Karpas-422 (cell line): ENCODE results near the gene CNOT4. TPM values are rescaled to one million over a fixed set of nuclear protein-coding genes. Genes with fewer than 3 reads are reported as not detected.
"Not testable (repeated sequence)": the region's sequence is repeated elsewhere in the genome, so short reads cannot be mapped to it uniquely, and the experiment has no call there.

Experiments used
- DNase-seq: peaks from one replicate; pipeline ENCODE4 v3.0.0-alpha.2; 2015
- H2AFZ ChIP-seq: fragments of 200-600 bp; sonication (generic); 2 replicates; pipeline ENCODE4 v1.6.1; 2014; ENCODE audit warnings: antibody characterized with exemption, low read length, mixed read lengths
- H3K27ac ChIP-seq: fragments of 200-600 bp; sonication (generic); 2 replicates; pipeline ENCODE4 v1.5.1; 2014; ENCODE audit warnings: mild to moderate bottlenecking, low read length, moderate library complexity
- H3K27me3 ChIP-seq: fragments of 200-600 bp; sonication (generic); 2 replicates; pipeline ENCODE4 v1.6.1; 2014; ENCODE audit warnings: low read length, mixed read lengths
- H3K36me3 ChIP-seq: fragments of 200-600 bp; sonication (generic); 2 replicates; pipeline ENCODE4 v1.6.1; 2014; ENCODE audit warnings: low read length, mixed read lengths; ENCODE audit not compliant: insufficient read depth
- H3K4me1 ChIP-seq: fragments of 200-600 bp; sonication (generic); 2 replicates; pipeline ENCODE4 v1.6.1; 2014; ENCODE audit warnings: mild to moderate bottlenecking, low read length, mixed read lengths
- H3K4me2 ChIP-seq: fragments of 200-600 bp; sonication (generic); 2 replicates; pipeline ENCODE4 v1.6.1; 2014; ENCODE audit warnings: low read length, low read depth, mild to moderate bottlenecking; ENCODE audit not compliant: poor library complexity, severe bottlenecking
- H3K4me3 ChIP-seq: fragments of 200-600 bp; sonication (generic); 2 replicates; pipeline ENCODE4 v1.5.1; 2014; ENCODE audit warnings: mild to moderate bottlenecking, antibody characterized with exemption, low read length, mixed read lengths
- H3K79me2 ChIP-seq: fragments of 200-600 bp; sonication (generic); 2 replicates; pipeline ENCODE4 v1.6.1; 2014; ENCODE audit warnings: mild to moderate bottlenecking, low read length, mixed read lengths
- H3K9ac ChIP-seq: fragments of 200-600 bp; sonication (generic); 2 replicates; pipeline ENCODE4 v1.6.0; 2014; ENCODE audit warnings: low read length
- H3K9me2 ChIP-seq: fragments of 200-600 bp; sonication (generic), shearing (Covaris generic); replicated peaks from 2 replicates; pipeline ENCODE4 v1.6.0; 2014; ENCODE audit warnings: mild to moderate bottlenecking, low read length, moderate library complexity; ENCODE audit not compliant: insufficient read depth
- H3K9me3 ChIP-seq: fragments of 300-700, 200-600 bp; sonication (generic); 2 replicates; pipeline ENCODE4 v1.6.1; 2014; ENCODE audit warnings: low read length, mixed read lengths
- H4K20me1 ChIP-seq: fragments of 200-600 bp; sonication (generic); 2 replicates; pipeline ENCODE4 v1.6.1; 2014; ENCODE audit warnings: mild to moderate bottlenecking, antibody characterized with exemption, low read length, low read depth; ENCODE audit not compliant: insufficient read depth
- total RNA-seq: library from RNA; depleted of rRNA; stranded (reverse); fragments of >200 nt; shearing (Covaris generic); gene quantifications from 2 replicates; pipeline ENCODE4 v1.2.3, GENCODE V29; 2014; ENCODE audit warnings: low replicate concordance

CNOT4 gene
- total RNA-seq, 1 experiment from 2014 or later = 25.9 TPM

DNA sequence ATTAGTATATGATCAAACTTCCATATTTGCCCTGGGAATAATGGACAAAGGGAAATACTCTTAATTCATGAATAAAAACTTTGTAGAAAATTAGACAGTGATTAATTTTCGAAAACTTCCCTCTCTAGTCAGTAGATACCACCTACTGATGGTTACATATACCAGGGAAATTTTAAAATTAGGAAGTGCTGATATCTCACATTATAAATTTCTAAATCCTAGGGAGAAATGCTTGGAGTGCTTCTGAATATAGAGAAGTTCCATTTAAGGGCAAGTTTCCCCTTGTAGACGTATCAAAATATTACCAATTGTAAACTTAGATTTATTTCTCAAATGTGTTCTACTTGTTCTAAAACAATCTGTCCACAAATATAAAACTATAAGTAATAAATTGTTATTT lies 64.6 kb downstream of the CNOT4 start:
- H3K27me3 ChIP-seq, H3K4me2 ChIP-seq, H3K9me3 ChIP-seq, H4K20me1 ChIP-seq, H3K4me1 ChIP-seq, H3K9ac ChIP-seq, H3K27ac ChIP-seq, H2AFZ ChIP-seq, DNase-seq, H3K9me2 ChIP-seq, H3K36me3 ChIP-seq, H3K4me3 ChIP-seq: not testable (repeated sequence)
- peaks cover 94% of the 10 kb centered on the region for H3K79me2 ChIP-seq

- Histone ChIP-seq H3K4me1 (no peaks in the 10 kb centered on the region), H3K27me3 (no peaks in the 10 kb centered on the region), H3K9me3 (no peaks in the 10 kb centered on the region), H3K4me2 (no peak overlapping the region), H3K9me2 (no peaks in the 10 kb centered on the region), H3K27ac (no peak overlapping the region), H4K20me1 (no peaks in the 10 kb centered on the region), H2AFZ (no peak overlapping the region), H3K36me3 (peaks cover 14% of the 10 kb centered on the region; the same call in 1 of the 2 replicates), H3K4me3 (no peak overlapping the region), H3K9ac (no peak overlapping the region), H3K79me2 (peaks cover 92% of the 10 kb centered on the region)
- DNase-seq = peak; percentile 45
Observed at GRCh38 chr7:135441791-135442190, 68.1 kb downstream of the CNOT4 start.

GRCh38 chr7:135434047-135434446 lies 75.9 kb downstream of the CNOT4 start:
- H3K9me3 ChIP-seq = no peaks in the 10 kb centered on the region
- no peak for DNase-seq
- H3K27ac ChIP-seq = no peak overlapping the region
- H4K20me1 ChIP-seq = no peaks in the 10 kb centered on the region
- no peaks in the 10 kb centered on the region for H3K9me2 ChIP-seq
- no peak overlapping the region for H3K9ac ChIP-seq
- no peaks in the 10 kb centered on the region for H3K27me3 ChIP-seq
- H3K4me2 ChIP-seq = no peak overlapping the region
- H3K4me3 ChIP-seq = no peak overlapping the region
- peaks cover 94% of the 10 kb centered on the region for H3K79me2 ChIP-seq
- H2AFZ ChIP-seq = no peak overlapping the region
- H3K4me1 ChIP-seq = peaks cover 4% of the 10 kb centered on the region; the same call in 1 of the 2 replicates
- H3K36me3 ChIP-seq = peaks cover 30% of the 10 kb centered on the region

DNA sequence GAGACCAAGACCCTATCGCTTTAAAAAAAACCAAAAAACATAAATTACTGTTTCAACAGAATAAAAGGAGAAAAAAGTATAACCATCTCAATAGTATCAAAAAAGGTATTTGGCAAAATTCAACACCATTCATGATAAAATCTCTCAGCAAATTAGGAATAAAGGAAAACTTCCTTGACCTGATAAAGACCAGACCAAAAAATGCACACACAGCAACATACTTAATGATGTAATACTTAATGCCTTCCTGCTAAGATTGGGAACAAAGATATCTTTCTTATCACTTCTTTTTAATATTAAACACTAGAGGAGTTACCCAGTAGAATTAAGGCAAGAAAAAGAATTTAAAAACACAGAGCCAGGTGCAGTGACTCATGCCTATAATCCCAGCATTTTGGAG lies 79.3 kb downstream of the CNOT4 start:
- no peak overlapping the region for H3K27ac ChIP-seq
- H3K4me2 ChIP-seq = no peak overlapping the region
- DNase-seq = no peak

GRCh38 chr7:135428879-135429278 lies 81.0 kb downstream of the CNOT4 start:
- Histone ChIP-seq H4K20me1 (no peaks in the 10 kb centered on the region), H3K4me3 (no peak overlapping the region), H3K27ac (no peak overlapping the region), H3K9me3 (no peaks in the 10 kb centered on the region), H3K36me3 (peaks cover 5% of the 10 kb centered on the region; the same call in 1 of the 2 replicates), H3K27me3 (no peaks in the 10 kb centered on the region), H3K4me2 (no peak overlapping the region), H3K9ac (no peak overlapping the region), H3K79me2 (peaks cover 95% of the 10 kb centered on the region), H3K9me2 (no peaks in the 10 kb centered on the region), H3K4me1 (peaks cover 5% of the 10 kb centered on the region; the same call in 1 of the 2 replicates), H2AFZ (no peak overlapping the region)
- no peak for DNase-seq

More for the DNA sequence above, 79.3 kb downstream of the CNOT4 start:
- no peaks in the 10 kb centered on the region for H4K20me1 ChIP-seq
- peaks cover 10% of the 10 kb centered on the region for H3K36me3 ChIP-seq
- H3K9me2 ChIP-seq = no peaks in the 10 kb centered on the region
- H3K79me2 ChIP-seq = peaks cover 95% of the 10 kb centered on the region
- H3K4me1 ChIP-seq = peaks cover 5% of the 10 kb centered on the region; the same call in 1 of the 2 replicates
- H3K4me3 ChIP-seq = no peak overlapping the region
- H3K9ac ChIP-seq = no peak overlapping the region
- H2AFZ ChIP-seq = no peak overlapping the region
- H3K27me3 ChIP-seq = no peaks in the 10 kb centered on the region
- no peaks in the 10 kb centered on the region for H3K9me3 ChIP-seq

DNA sequence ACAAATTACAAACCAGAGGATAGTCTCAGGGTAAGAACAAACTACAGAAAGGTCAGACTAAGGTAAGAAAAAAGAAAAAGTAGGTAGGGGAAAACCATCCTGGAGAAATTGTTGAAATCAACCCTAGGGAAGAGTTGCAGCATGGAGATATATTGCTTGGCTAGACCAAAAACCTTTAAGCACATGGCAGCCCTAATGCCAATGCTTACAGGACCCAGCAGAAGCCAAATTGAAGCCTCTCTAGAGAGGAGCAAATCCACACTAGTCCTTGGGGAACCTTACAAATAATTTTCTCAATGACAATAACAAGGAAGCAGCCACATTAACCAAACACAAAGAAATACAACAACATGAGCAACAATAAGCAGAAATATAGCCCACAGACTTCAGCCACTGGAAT lies 81.9 kb downstream of the CNOT4 start:
- no peaks in the 10 kb centered on the region for H3K9me2 ChIP-seq
- no peak overlapping the region for H3K9ac ChIP-seq
- peaks cover 5% of the 10 kb centered on the region; the same call in 1 of the 2 replicates for H3K36me3 ChIP-seq
- no peak overlapping the region for H2AFZ ChIP-seq
- no peak for DNase-seq
- H3K9me3 ChIP-seq = no peaks in the 10 kb centered on the region
- H4K20me1 ChIP-seq = no peaks in the 10 kb centered on the region
- H3K27ac ChIP-seq = no peak overlapping the region
- peaks cover 5% of the 10 kb centered on the region; the same call in 1 of the 2 replicates for H3K4me1 ChIP-seq
- no peak overlapping the region for H3K4me3 ChIP-seq
- peaks cover 95% of the 10 kb centered on the region for H3K79me2 ChIP-seq
- H3K27me3 ChIP-seq = no peaks in the 10 kb centered on the region
- no peak overlapping the region for H3K4me2 ChIP-seq

DNA sequence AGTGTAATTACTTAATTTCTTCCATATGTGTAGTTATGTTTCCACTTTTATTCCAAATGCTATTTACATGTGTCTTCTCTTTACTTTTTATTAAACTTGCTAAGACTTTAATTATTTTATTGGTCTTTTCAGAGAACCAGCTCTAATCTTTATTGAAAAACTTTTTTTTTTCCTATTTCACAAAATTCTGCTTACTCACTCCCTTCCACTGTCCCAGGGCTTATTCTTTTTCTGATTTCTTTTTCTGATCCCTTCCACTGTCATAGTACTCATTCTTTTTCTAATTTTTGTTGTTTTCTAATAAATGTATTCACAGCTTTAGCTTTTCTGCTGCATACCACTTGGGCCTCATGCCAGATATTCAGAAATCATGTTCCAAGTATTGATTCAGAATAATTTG lies 82.7 kb downstream of the CNOT4 start:
- Histone ChIP-seq H2AFZ (no peak overlapping the region), H3K36me3 (no peaks in the 10 kb centered on the region), H3K9me2 (no peaks in the 10 kb centered on the region), H3K9ac (no peak overlapping the region), H3K4me1 (peaks cover 5% of the 10 kb centered on the region; the same call in 1 of the 2 replicates), H3K79me2 (peaks cover 94% of the 10 kb centered on the region), H3K4me3 (no peak overlapping the region), H4K20me1 (no peaks in the 10 kb centered on the region), H3K27ac (no peak overlapping the region), H3K4me2 (no peak overlapping the region), H3K9me3 (no peaks in the 10 kb centered on the region), H3K27me3 (no peaks in the 10 kb centered on the region)
- no peak for DNase-seq

GRCh38 chr7:135425036-135425435 lies 84.9 kb downstream of the CNOT4 start:
- Histone ChIP-seq H3K9me3 (no peaks in the 10 kb centered on the region), H4K20me1 (no peaks in the 10 kb centered on the region), H3K36me3 (0 out of 2 replicates have a peak, but pooled peaks cover 4% of the 10 kb centered on the region), H3K4me3 (no peak overlapping the region), H3K4me1 (peaks cover 5% of the 10 kb centered on the region; the same call in 1 of the 2 replicates), H3K9me2 (no peaks in the 10 kb centered on the region), H2AFZ (no peak overlapping the region), H3K27ac (no peak overlapping the region), H3K4me2 (no peak overlapping the region), H3K9ac (no peak overlapping the region), H3K27me3 (no peaks in the 10 kb centered on the region), H3K79me2 (peaks cover 93% of the 10 kb centered on the region)
- DNase-seq = no peak
